Measurements from ENCODE around the gene NR3C1.

The NR3C1 gene

GRCh38 chr5:143302341-143303045 is 101.0 kb downstream of the NR3C1 start:
- peak; percentile 56 for DNase-seq

GRCh38 chr5:143297756-143298155 is 105.7 kb downstream of the NR3C1 start:
- DNase-seq, result no peak

- no peak for DNase-seq
Observed at GRCh38 chr5:143290125-143290524, 113.4 kb downstream of the NR3C1 start.

GRCh38 chr5:143284521-143284920 is 119.0 kb downstream of the NR3C1 start:
- DNase-seq, result no peak

GRCh38 chr5:143284002-143284401 is 119.5 kb downstream of the NR3C1 start:
- DNase-seq, result no peak

- DNase-seq, result no peak
Observed at GRCh38 chr5:143281226-143281625, 122.3 kb downstream of the NR3C1 start.

GRCh38 chr5:143279698-143280097 is 123.8 kb downstream of the NR3C1 start:
- DNase-seq, result peak; percentile 39

GRCh38 chr5:143277536-143277935 is 126.0 kb downstream of the NR3C1 start:
- no peak for DNase-seq

- DNase-seq, result no peak
Observed at GRCh38 chr5:143275512-143276363, 127.7 kb downstream of the NR3C1 start.

GRCh38 chr5:143274952-143275351 is 128.5 kb downstream of the NR3C1 start:
- DNase-seq, result no peak

- no peak for DNase-seq
Observed at GRCh38 chr5:143271431-143271830, 132.1 kb downstream of the NR3C1 start.

- DNase-seq, result no peak
Observed at GRCh38 chr5:143268388-143268787, 135.1 kb downstream of the NR3C1 start.

GRCh38 chr5:143267186-143267585 is 136.3 kb downstream of the NR3C1 start:
- no peak for DNase-seq

GRCh38 chr5:143265995-143266394 is 137.5 kb downstream of the NR3C1 start:
- DNase-seq, result no peak

GRCh38 chr5:143263272-143263810 is 140.1 kb downstream of the NR3C1 start:
- DNase-seq, result no peak

GRCh38 chr5:143262393-143263174 is 140.9 kb downstream of the NR3C1 start:
- peak; percentile 91 for DNase-seq

GRCh38 chr5:143261748-143262392 is 141.6 kb downstream of the NR3C1 start:
- DNase-seq, result peak; percentile 77

- DNase-seq, result no peak
Observed at GRCh38 chr5:143259254-143259605, 144.3 kb downstream of the NR3C1 start.

- DNase-seq, result peak; percentile 82
Observed at GRCh38 chr5:143258559-143259253, 144.8 kb downstream of the NR3C1 start.

- DNase-seq, result no peak
Observed at GRCh38 chr5:143254819-143255218, 148.7 kb downstream of the NR3C1 start.

GRCh38 chr5:143251946-143252345 is 151.5 kb downstream of the NR3C1 start:
- no peak for DNase-seq

GRCh38 chr5:143251190-143251589 is 152.3 kb downstream of the NR3C1 start:
- no peak for DNase-seq
